NT2/D1 (cell line): ENCODE measurements around the gene TMEM116.

Experiments
- YY1 ChIP-seq: IDR thresholded peaks from 2 replicates; pipeline ENCODE4 v1.6.1; 2011; ENCODE audit not compliant: insufficient read length, insufficient read depth
- ZNF274 ChIP-seq: IDR thresholded peaks from 2 replicates; pipeline ENCODE4 v1.6.1; 2011; ENCODE audit warnings: mild to moderate bottlenecking, low read depth, low read length

- TF ChIP-seq ZNF274 (no peak), YY1 (no peak)
These were observed 7.3 kb downstream of the TMEM116 start for GRCh38 chr12:112005419-112006395.
